Osteocyte (in vitro differentiated cells): ENCODE results near the gene FREM2. TPM values are rescaled to one million over a fixed set of nuclear protein-coding genes. Genes with fewer than 3 reads are reported as not detected.

ENCODE experiments used
- DNase-seq: peaks from one replicate; pipeline ENCODE4 v3.0.0; 2021; ENCODE audit warnings: mixed read lengths; ENCODE audit not compliant: unreplicated experiment; ENCODE audit errors: extremely low spot score
- H3K27ac Mint-ChIP-seq: one replicate; pipeline ENCODE4 v1.8.0; 2021; ENCODE audit warnings: mild to moderate bottlenecking, mixed read lengths; ENCODE audit not compliant: unreplicated experiment
- H3K27me3 Mint-ChIP-seq: one replicate; pipeline ENCODE4 v1.8.0; 2021; ENCODE audit warnings: mixed read lengths; ENCODE audit not compliant: unreplicated experiment
- H3K36me3 Mint-ChIP-seq: one replicate; pipeline ENCODE4 v1.8.0; 2021; ENCODE audit warnings: mixed read lengths; ENCODE audit not compliant: unreplicated experiment
- H3K4me1 Mint-ChIP-seq: one replicate; pipeline ENCODE4 v1.8.0; 2021; ENCODE audit warnings: mixed read lengths; ENCODE audit not compliant: unreplicated experiment
- H3K4me3 Mint-ChIP-seq: one replicate; pipeline ENCODE4 v1.8.0; 2021; ENCODE audit warnings: mild to moderate bottlenecking, moderate library complexity, mixed read lengths; ENCODE audit not compliant: unreplicated experiment
- H3K9me3 Mint-ChIP-seq: one replicate; pipeline ENCODE4 v1.8.0; 2021; ENCODE audit warnings: mixed read lengths; ENCODE audit not compliant: unreplicated experiment
- CTCF ChIP-seq: fragments of 200-600 bp; sonication (generic); IDR thresholded peaks from 2 replicates; pipeline ENCODE4 v1.5.0; 2021; ENCODE audit warnings: antibody characterized with exemption, mild to moderate bottlenecking, moderate library complexity
- total RNA-seq: library from RNA; stranded (reverse); gene quantifications from 2 replicates; pipeline ENCODE4 v1.2.1, GENCODE V29; 2021

FREM2 gene
- total RNA-seq, 1 donor from 2014 or later, result 0.30 TPM

DNA sequence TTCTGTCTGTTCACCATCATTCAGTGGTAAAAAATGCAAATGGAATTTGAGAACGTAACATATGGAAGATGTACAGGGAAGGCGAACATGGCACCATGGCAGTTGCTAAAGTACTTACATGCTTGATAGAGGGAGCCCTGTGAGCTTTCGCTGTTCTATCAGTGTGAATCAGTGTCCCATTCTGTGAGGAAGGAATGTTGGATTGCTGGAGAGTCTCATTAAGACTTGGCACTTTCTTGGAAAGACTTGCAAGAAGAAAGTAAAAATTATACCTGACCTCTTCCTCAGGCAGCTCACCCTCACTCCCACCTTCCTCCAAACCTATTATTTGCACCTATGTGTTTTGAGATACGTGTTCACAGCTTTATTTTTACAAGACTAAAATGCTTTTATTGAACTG lies 43.5 kb downstream of the FREM2 start:
- Mint-ChIP-seq H3K27ac (no peak overlapping the region), H3K36me3 (no peaks in the 10 kb centered on the region), H3K4me1 (no peaks in the 10 kb centered on the region), H3K9me3 (no peaks in the 10 kb centered on the region), H3K27me3 (peaks cover 9% of the 10 kb centered on the region), H3K4me3 (no peak overlapping the region)
- TF ChIP-seq CTCF, result no peak
- no peak for DNase-seq

GRCh38 chr13:38733146-38733545 lies 46.3 kb downstream of the FREM2 start:
- H3K27me3 Mint-ChIP-seq, result peaks cover 19% of the 10 kb centered on the region
- H3K36me3 Mint-ChIP-seq, result no peaks in the 10 kb centered on the region
- no peak for TF ChIP-seq CTCF
- H3K4me1 Mint-ChIP-seq, result no peaks in the 10 kb centered on the region
- DNase-seq, result no peak
- H3K27ac Mint-ChIP-seq, result no peak overlapping the region
- H3K4me3 Mint-ChIP-seq, result no peak overlapping the region
- no peaks in the 10 kb centered on the region for H3K9me3 Mint-ChIP-seq

DNA sequence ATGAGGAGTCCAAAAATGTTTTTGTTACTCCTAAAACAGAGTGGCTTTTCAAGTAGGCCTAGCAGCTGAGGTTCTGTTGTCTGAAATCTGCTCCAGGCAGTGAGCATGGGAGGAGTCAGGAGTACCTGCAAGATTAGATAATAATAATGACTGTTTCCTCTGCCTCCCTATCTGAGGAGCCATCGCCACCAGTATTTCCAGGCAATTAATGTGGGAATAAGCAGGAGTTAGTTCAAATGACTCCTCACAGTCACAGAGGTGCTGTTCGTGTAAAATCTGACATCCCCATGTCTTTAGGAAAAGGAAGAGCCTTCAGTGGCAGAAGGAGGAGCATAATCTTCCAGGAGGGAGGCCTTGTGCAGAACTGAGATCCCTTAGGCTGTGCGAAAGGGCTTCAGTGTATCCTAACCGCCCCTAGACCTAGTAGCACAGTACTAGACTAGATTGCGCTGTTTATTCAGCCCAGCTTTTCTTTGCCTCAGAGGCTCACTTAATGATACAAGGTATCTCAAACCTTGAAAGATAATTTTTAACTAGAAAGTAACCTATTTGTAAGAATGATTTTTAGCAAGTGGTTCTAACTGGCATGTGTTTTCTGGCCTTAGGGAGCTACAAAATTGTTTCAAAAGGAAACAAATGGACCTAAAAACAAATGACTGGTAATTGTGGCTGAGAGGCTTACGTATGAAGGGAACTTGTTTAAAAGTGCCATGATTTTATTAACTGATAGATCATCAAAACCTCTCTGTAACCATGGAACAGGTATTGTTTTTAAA lies 49.0 kb downstream of the FREM2 start:
- H3K27ac Mint-ChIP-seq, result no peak overlapping the region
- H3K27me3 Mint-ChIP-seq, result peaks cover 25% of the 10 kb centered on the region
- H3K4me3 Mint-ChIP-seq, result no peak overlapping the region
- DNase-seq, result no peak
- no peaks in the 10 kb centered on the region for H3K4me1 Mint-ChIP-seq
- no peaks in the 10 kb centered on the region for H3K9me3 Mint-ChIP-seq
- H3K36me3 Mint-ChIP-seq, result no peaks in the 10 kb centered on the region
- TF ChIP-seq CTCF, result no peak

GRCh38 chr13:38743466-38743865 lies 56.6 kb downstream of the FREM2 start:
- no peak for DNase-seq
- Mint-ChIP-seq H3K9me3 (no peaks in the 10 kb centered on the region), H3K4me3 (no peak overlapping the region), H3K27me3 (peaks cover 10% of the 10 kb centered on the region), H3K4me1 (no peaks in the 10 kb centered on the region), H3K27ac (no peak overlapping the region), H3K36me3 (no peaks in the 10 kb centered on the region)
- TF ChIP-seq CTCF, result no peak

DNA sequence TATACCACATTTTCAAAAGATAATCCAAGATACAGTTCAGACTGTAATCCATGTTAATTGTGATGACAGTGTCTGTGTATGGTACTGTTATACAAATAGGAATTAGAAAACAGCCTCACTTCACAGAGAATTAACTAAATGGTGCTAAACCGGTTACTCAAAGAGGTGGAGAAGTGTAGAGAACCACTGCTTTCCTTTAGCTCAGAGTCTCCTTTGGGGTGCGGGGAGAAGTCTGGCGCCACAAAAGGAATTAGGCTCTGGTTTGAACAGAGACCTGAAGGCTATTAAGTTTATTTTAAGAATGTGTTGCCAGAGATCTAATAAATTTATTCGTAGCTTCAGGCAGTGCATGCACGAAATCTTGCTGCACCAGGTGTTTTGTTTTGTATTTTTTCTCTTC lies 65.8 kb downstream of the FREM2 start:
- H3K27ac Mint-ChIP-seq, result no peak overlapping the region
- H3K4me1 Mint-ChIP-seq, result no peaks in the 10 kb centered on the region
- H3K27me3 Mint-ChIP-seq, result peaks cover 11% of the 10 kb centered on the region
- TF ChIP-seq CTCF, result no peak
- no peaks in the 10 kb centered on the region for H3K36me3 Mint-ChIP-seq
- no peak overlapping the region for H3K4me3 Mint-ChIP-seq
- no peak for DNase-seq
- no peaks in the 10 kb centered on the region for H3K9me3 Mint-ChIP-seq
